HL-60 (cell line): ENCODE data around the gene GNPTAB.
"Not testable (repeated sequence)": the region's sequence is repeated elsewhere in the genome, so short reads cannot be mapped to it uniquely, and the experiment has no call there.

Source experiments
- DNase-seq, 2 experiments: peaks; one replicate each; pipeline ENCODE4 v3.0.0-alpha.2; 2010 to 2020; ENCODE audit warnings: low read depth in 1 of 2, low spot score in 1 of 2
- H3K27ac ChIP-seq: fragments of 250-450 bp; sonication (Bioruptor Pico); replicated peaks from 2 replicates; pipeline ENCODE4 v1.5.1; 2020; ENCODE audit warnings: mild to moderate bottlenecking, moderate library complexity
- H3K27me3 ChIP-seq: fragments of 250-450 bp; sonication (Bioruptor Pico); 2 replicates; pipeline ENCODE4 v1.5.1; 2021; ENCODE audit warnings: mild to moderate bottlenecking, moderate library complexity; ENCODE audit not compliant: insufficient read depth, poor library complexity, severe bottlenecking
- H3K4me3 ChIP-seq: replicated peaks from 2 replicates; pipeline ENCODE4 v1.5.1; 2011; ENCODE audit warnings: mild to moderate bottlenecking, control low read depth, low read length; ENCODE audit not compliant: insufficient read depth
- GABPA ChIP-seq: IDR thresholded peaks from 2 replicates; pipeline ENCODE4 v1.6.1; 2012; ENCODE audit warnings: low read depth
- POLR2AphosphoS5 ChIP-seq: IDR thresholded peaks from 2 replicates; pipeline ENCODE4 v1.6.1; 2012; ENCODE audit warnings: low read depth
- SPI1 ChIP-seq: IDR thresholded peaks from 2 replicates; pipeline ENCODE4 v1.6.1; 2012; ENCODE audit warnings: low read depth, mild to moderate bottlenecking, borderline replicate concordance
- TF ChIP-seq, protein P1 (sequence below): IDR thresholded peaks from one replicate; pipeline ENCODE4 v1.5.1; 2011; ENCODE audit warnings: low read length, control low read depth, inconsistent platforms; ENCODE audit not compliant: insufficient read depth
- TF ChIP-seq, protein P2 (sequence below): IDR thresholded peaks from 2 replicates; pipeline ENCODE4 v1.6.1; 2012; ENCODE audit warnings: low read depth; ENCODE audit not compliant: insufficient replicate concordance

GNPTAB gene

DNA sequence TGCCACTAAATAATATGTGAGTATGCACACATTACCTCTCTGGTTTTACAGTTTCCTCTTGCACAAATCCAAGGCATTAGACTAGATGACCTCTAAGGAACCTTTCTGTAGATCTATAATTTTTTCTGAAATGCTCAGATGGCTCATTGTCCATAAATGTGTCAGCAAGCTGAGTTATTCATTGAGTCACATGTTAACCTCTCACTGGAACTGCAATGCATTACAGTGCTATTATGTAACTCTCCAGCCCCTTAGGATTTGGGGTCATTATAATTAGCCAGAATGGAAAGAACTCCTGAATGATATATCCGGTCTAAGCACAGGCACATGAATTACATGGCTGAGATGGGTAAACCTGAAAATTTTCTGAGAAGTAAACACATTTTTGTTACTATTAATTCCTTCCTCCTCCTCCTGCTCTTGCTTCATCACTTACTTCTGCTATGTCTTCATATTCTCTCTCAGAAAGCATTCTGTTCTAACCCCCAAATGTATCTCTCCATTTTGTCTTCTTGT lies 26.3 kb upstream of the GNPTAB start:
- DNase-seq, result peak; percentile 48 to 56
- TF ChIP-seq, protein P1, sequence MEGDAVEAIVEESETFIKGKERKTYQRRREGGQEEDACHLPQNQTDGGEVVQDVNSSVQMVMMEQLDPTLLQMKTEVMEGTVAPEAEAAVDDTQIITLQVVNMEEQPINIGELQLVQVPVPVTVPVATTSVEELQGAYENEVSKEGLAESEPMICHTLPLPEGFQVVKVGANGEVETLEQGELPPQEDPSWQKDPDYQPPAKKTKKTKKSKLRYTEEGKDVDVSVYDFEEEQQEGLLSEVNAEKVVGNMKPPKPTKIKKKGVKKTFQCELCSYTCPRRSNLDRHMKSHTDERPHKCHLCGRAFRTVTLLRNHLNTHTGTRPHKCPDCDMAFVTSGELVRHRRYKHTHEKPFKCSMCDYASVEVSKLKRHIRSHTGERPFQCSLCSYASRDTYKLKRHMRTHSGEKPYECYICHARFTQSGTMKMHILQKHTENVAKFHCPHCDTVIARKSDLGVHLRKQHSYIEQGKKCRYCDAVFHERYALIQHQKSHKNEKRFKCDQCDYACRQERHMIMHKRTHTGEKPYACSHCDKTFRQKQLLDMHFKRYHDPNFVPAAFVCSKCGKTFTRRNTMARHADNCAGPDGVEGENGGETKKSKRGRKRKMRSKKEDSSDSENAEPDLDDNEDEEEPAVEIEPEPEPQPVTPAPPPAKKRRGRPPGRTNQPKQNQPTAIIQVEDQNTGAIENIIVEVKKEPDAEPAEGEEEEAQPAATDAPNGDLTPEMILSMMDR, result no peak
- TF ChIP-seq POLR2AphosphoS5 (no peak), SPI1 (no peak), GABPA (no peak)
- TF ChIP-seq, protein P2, sequence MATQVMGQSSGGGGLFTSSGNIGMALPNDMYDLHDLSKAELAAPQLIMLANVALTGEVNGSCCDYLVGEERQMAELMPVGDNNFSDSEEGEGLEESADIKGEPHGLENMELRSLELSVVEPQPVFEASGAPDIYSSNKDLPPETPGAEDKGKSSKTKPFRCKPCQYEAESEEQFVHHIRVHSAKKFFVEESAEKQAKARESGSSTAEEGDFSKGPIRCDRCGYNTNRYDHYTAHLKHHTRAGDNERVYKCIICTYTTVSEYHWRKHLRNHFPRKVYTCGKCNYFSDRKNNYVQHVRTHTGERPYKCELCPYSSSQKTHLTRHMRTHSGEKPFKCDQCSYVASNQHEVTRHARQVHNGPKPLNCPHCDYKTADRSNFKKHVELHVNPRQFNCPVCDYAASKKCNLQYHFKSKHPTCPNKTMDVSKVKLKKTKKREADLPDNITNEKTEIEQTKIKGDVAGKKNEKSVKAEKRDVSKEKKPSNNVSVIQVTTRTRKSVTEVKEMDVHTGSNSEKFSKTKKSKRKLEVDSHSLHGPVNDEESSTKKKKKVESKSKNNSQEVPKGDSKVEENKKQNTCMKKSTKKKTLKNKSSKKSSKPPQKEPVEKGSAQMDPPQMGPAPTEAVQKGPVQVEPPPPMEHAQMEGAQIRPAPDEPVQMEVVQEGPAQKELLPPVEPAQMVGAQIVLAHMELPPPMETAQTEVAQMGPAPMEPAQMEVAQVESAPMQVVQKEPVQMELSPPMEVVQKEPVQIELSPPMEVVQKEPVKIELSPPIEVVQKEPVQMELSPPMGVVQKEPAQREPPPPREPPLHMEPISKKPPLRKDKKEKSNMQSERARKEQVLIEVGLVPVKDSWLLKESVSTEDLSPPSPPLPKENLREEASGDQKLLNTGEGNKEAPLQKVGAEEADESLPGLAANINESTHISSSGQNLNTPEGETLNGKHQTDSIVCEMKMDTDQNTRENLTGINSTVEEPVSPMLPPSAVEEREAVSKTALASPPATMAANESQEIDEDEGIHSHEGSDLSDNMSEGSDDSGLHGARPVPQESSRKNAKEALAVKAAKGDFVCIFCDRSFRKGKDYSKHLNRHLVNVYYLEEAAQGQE, result no peak
- no peaks in the 10 kb centered on the region for H3K27me3 ChIP-seq
- peak overlapping the region; percentile 75 for H3K27ac ChIP-seq
- no peak overlapping the region for H3K4me3 ChIP-seq

DNA sequence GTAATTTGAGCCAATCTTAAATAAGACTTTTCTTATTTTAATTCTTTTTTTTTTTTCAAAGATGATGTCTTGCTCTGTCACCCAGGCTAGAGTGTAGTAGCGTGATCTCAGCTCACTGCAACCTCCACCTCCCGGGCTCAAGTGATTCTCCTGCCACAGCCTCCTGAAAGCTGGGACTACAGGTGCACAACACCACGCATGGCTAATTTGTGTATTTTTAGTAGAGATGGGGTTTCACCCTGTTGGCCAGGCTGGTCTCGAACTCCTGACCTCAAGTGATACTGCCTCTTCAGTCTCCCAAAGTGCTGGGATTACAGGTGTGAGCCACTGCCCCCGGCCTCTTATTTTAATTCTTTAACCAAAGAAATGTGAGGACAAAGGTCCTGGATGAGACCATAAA lies 25.9 kb upstream of the GNPTAB start:
- peak overlapping the region; percentile 75 for H3K27ac ChIP-seq
- H3K27me3 ChIP-seq, H3K4me3 ChIP-seq, DNase-seq: not testable (repeated sequence)

DNA sequence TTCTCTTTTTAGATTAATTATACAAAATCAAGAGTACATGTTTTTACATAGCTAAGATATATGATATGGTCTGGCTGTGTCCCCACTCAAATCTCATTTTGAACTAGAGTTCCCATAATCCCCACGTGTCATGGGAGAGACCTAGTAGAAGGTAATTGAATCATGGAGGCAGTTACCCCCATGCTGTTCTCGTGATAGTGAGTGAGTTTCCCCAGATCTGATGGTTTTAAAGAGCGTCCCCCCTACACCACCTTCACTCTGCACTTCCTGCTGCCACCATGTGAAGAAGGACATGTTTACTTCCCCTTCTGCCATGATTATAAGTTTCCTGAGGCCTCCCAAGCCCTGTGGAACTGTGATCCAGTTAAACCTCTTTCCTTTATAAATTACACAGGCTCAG lies 25.2 kb upstream of the GNPTAB start:
- no peaks in the 10 kb centered on the region for H3K27me3 ChIP-seq
- peak in 1 of 2 experiments; percentile 56 for DNase-seq
- no peak overlapping the region for H3K4me3 ChIP-seq
- H3K27ac ChIP-seq, result peak overlapping the region; percentile 75
- TF ChIP-seq POLR2AphosphoS5 (peak; percentile 59; the same call in 1 of the 2 replicates), SPI1 (peak; percentile 66; the same call in 1 of the 2 replicates)
- TF ChIP-seq, protein P1, result no peak

DNA sequence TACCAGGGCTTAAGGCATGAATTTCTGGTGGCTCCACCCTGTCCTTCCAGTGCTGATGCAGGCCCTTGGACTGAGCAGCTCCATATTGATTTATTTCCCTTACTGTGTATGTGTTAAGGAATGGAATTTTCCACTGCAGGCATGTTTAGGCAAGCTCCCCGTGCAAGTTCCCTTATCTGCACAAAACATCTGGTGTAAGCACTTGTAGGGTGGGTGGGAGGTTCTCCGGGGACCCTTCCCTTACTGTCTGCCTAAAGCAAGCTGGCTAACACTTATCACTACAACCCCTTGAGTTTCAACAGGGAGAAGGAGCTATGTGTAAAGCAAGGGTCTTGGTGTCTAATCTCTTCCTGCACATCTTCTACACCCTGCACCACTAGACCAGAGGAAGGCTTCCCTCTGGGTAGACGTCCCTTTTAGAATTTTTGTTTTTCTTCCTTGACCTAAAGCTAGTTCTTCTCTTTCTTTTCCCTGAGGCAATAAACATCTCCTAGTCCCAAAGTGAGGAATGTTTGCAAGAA lies 24.7 kb upstream of the GNPTAB start:
- no peak overlapping the region for H3K4me3 ChIP-seq
- H3K27me3 ChIP-seq, result no peaks in the 10 kb centered on the region
- TF ChIP-seq POLR2AphosphoS5, result peak; percentile 67; the same call in 1 of the 2 replicates
- TF ChIP-seq, protein P2, result no peak
- H3K27ac ChIP-seq, result peak overlapping the region; percentile 75
- peak in 1 of 2 experiments; percentile 61 for DNase-seq

DNA sequence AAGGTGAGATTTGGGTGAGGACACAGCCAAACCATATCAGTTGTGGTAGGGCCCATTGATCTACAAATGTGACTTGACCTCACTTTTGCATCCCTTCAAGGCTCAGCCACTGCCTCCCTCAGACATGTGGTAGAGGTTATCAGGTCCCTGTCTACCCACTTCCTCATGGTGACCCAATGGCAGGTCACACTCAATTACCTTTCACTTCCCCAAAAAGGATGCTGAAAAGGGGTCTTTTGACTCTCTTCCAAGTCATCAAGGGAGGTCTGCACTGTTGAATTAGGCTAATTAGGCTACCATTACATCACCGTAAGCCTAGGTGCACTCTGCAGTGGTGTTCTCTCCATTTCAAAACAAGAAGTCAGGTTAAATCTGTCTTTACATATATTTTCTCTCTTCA lies 24.0 kb upstream of the GNPTAB start:
- Histone ChIP-seq H3K4me3 (no peak overlapping the region), H3K27me3 (no peaks in the 10 kb centered on the region), H3K27ac (peak overlapping the region; percentile 75)
- DNase-seq, result peak in 1 of 2 experiments; percentile 60
- TF ChIP-seq, protein P1, result no peak
- TF ChIP-seq SPI1, result peak; percentile 87
- TF ChIP-seq, protein P2, result no peak
